Measurements from ENCODE around the gene LSM4.

LSM4 gene

GRCh38 chr19:18291590-18292461, 31.1 kb downstream of the LSM4 start:
- DNase-seq, result no peak

DNA sequence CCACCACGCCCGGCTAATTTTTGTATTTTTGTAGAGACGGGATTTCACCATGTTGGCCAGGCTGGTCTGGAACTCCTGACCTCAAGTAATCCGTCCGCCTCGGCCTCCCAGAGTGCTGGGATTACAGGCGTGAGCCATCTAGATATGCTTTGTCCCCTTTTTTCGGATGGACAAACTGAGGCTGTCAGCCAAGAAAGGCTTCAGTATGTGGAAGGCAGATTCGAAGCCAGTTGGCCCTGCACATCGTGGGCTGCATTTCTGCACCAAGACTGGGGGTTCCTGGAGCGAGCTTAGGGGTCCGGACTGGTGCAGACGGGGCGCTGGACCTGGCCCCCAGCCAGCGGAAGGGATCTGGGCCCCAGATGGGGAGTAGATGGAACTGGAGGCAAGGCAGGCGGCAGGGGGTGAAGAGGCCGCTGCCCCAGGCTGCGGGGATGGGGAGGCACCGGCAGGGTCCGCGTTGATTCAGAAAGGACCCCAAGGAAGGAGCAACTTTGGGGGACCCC, 31.8 kb downstream of the LSM4 start:
- no peak for DNase-seq

DNA sequence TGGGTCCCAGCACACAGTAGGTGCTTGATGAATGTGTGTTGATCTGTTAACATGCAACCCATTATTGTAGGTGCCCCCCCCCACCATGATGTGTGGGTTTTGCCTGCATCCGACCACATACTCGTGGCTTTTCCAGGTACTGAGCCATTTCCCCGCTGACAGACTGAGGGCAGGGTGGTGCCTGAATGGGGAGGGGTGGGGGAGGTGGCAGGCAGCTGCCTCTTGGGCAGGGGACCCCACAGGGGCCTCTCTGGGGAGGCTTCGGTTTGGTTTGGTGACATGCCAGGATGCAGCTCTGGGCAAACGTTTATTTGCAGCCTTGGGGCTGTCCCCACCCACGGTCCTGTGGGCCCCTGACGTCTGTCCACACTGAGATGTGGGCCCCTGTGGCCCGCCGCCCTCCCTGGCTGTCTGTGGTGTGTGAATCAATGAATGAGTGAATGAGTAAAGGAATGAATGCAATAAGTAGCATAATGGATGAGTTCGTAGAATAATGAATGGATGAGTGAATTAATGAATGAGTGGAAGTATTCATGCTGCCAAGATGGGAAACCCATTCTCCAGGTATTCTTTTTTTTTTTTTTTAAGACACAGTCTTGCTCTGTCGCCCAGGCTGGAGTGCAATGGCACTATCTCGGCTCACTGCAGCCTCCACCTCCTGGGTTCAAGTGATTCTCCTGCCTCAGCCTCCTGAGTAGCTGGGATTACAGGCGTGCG, 32.4 kb downstream of the LSM4 start:
- DNase-seq, result no peak

- DNase-seq, result no peak
Measured at GRCh38 chr19:18289471-18290301, 33.2 kb downstream of the LSM4 start.

GRCh38 chr19:18287836-18288772, 34.8 kb downstream of the LSM4 start:
- no peak for DNase-seq

GRCh38 chr19:18286973-18287635, 35.8 kb downstream of the LSM4 start:
- no peak for DNase-seq

DNA sequence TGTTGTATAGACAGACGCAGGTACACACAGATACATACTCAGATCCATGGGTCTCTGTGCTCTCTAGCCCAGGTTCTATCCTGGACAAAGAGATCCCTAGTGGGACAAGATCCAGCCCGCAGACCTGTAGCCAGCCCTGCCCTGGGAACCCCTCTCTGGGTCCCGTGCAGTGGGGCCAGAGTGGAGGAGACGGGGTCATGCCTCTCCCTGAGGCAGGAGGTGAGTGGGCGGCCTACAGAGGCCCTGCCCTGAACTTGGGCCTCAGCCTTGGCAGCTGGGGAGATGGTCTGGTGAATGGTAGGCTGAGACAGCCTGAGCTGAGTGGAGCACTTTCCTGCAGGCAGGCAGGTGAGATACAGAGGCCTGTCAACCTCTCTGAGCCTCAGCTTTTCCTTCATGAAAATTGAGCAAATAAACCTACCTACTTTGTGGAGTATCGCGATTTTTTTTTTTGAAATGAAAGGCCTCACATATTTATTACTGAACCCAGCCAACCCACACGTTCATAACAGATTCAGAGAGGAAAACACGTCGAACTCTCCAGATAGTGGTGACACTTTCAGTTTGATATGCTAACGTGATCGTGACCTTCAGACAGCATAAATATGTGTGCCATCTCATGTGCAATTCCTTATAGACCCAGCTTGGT, 38.0 kb downstream of the LSM4 start:
- no peak for DNase-seq

DNA sequence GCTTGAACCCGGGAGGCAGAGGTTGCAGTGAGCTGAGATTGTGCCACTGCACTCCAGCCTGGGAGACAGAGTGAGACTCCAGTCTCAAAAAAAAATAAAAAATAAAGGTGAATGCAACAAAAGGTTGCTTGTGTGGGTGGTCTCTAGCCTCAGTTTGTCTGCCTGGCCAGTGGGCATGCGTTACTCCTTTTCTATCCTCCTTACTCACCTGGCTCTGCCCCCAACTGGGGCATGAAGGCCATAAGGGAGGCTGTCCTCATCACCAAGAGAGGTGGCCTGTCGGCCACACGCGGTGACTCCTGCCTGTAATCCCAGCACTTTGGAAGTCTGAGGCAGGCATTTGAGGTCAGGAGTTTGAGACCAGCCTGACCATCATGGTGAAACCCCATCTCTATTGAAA, 39.5 kb downstream of the LSM4 start:
- no peak for DNase-seq

DNA sequence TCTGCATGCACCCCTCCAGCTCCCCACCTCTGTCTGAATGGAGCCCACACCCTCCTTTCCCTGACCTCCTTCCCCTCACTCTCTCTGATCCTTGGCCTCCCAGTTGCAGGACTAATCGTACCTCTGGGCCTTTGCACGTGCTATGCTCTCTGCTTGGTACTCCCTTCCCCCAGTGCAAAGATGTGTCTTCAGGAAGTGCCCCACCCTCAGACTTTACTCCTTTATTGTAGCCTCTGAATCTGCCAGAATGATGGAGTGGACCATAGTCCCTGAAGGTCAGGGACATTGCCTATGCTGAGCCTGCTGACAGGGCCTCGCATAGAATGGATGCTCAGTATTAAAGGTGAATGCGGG, 40.1 kb downstream of the LSM4 start:
- DNase-seq, result no peak

GRCh38 chr19:18282021-18282787, 40.7 kb downstream of the LSM4 start:
- DNase-seq, result peak; percentile 82

- DNase-seq, result peak; percentile 91
Measured at GRCh38 chr19:18281082-18282020, 41.5 kb downstream of the LSM4 start, which contains the start of gene JUND. TSS of gene JUND (minus strand) at chr19:18281622. CDS start at chr19:18281484, 138 bp downstream.

GRCh38 chr19:18280247-18281081, 42.4 kb downstream of the LSM4 start:
- DNase-seq, result peak; percentile 72

- peak; percentile 82 for DNase-seq
Measured at GRCh38 chr19:18279516-18280246, 43.2 kb downstream of the LSM4 start.

DNA sequence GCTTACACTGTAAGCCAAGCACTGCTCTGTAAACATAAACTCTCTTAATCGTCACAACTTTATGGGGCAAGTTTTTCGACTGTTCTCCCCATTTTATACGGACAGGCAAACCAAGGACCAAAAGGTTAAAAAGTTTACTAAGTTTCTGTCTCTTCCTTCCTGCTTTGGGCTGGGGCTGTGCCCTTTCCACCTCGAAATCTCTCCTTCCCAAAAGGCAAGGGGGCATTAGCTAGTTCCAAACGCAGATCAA, 43.7 kb downstream of the LSM4 start:
- no peak for DNase-seq

DNA sequence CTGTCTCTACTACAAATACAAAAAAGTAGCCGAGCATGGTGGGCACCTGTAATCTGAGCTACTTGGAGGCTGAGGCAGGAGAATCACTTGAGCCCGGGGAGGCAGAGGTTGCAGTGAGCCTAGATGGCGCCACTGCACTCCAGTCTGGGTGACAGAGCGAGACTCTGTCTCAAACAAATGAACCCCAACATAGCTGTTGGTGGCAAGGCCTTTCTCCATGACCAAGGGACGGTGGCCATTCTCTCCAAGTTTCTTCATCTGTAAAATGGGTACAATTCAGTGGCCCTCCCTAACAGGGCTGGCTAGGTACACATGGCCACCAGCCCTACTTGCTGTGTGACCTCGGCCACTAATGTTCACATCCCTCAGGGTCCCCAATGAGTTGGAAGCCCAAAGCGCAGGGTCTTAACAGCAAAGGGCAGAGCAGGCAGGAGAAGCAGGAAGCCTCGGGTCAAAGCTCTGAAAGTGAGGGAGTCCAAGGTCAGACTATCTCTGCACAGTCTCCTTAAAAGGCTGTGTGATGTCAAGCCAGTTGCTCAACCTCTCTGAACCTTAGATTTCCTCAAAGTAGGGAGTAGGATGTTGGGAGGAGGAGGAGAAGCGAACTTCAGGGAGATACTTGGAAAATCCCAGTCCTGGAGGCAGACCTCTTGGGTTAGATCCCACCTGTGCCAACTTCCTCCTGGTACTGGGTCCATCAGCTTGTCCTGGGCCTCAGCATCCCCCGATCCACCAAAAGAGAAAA, 44.2 kb downstream of the LSM4 start:
- no peak for DNase-seq

- no peak for DNase-seq
Measured at GRCh38 chr19:18274781-18275356, 48.0 kb downstream of the LSM4 start.
